Measurements from ENCODE around the gene RTP2. TPM values are rescaled to one million over a fixed set of nuclear protein-coding genes. Genes with fewer than 3 reads are reported as not detected.

RTP2 gene
- total and polyA plus RNA-seq, 2 of the 4 experiments (the other 2 are of a cell fraction): not detected

DNA sequence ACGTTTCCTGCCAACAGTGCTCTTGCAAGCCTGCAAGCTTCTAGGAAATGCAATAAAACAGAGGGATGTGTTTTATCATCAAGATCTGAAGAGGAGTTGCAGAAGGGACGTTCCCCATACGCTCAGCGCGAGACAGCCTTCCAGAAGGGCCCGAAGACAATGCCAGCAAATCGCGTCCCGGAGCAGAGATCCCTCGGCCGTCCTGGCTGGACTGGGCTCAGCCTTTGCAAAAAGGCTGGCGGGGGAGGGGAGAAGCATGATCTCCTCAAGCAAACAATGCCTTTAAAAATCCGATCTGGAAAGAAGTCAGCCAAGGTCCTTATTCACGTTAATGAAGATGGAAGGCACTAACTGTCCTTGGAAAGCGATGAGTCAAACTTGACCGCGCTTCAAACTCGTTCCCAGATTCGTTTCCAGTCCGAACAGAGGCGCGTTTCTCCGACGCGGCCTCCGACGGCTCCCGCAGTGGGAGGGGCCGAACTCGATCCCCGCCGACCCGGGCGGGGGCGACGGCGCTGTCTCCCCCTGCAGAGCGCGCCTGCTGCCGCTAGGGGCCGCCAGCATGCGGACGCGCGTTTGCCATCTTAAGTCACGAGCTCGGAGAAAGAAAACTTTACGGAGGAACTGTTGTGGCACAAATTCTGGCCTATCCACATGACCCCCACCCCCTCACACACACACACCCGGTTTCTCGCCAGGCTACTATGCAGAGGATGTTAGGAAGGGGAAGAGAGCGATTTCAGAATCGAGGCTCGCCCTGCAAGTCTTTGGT is 37.4 kb upstream of the RTP2 start:
- dilution Hi-C loops (cut with HindIII; ENCODE audit: low sequenced_read_pairs, unreplicated experiment) (loop anchor here (10.0 to 25.0 kb wide), 2 partner anchors 573 to 1215 kb away; no protein-coding TSS in a partner anchor), in situ Hi-C loops (cut with MboI; ENCODE audit: low sequenced_read_pairs) (loop anchor here (5.0 to 25.0 kb wide), 8 partner anchors 435 to 1415 kb away; no protein-coding TSS in a partner anchor), intact Hi-C loops (cut with micrococcal nuclease) (loop anchor here (1.0 to 5.0 kb wide), 8 partner anchors 313 to 1409 kb away; no protein-coding TSS in a partner anchor)
- peak overlapping the region; percentile 90 for H3K14ac ChIP-seq (replicated peaks; ENCODE audit: low read depth, low read length)
- H3K4ac ChIP-seq (ENCODE audit: low read depth, low read length): peak overlapping the region; percentile 93
- peak overlapping the region; percentile 78 for H2BK120ac ChIP-seq (ENCODE audit: low read depth, low read length)
- H2BK5ac ChIP-seq (ENCODE audit: low read depth, low read length, poor library complexity, severe bottlenecking): peak overlapping the region; percentile 86
- peak overlapping the region; percentile 84 for H3K56ac ChIP-seq (ENCODE audit: extremely low read depth, insufficient read depth, low read length)
- peak overlapping the region; percentile 99 for H3K4me2 ChIP-seq (ENCODE audit: low read depth, low read length)
- ATAC-seq (ENCODE audit: low read depth) (peak; percentile 43), DNase-seq (peak; percentile 89)
- peak overlapping the region; percentile 68 to 91 for H4K8ac ChIP-seq (ENCODE audit: low read depth in 2 of 2, low read length in 2 of 2)
- H4K20me1 ChIP-seq (ENCODE audit: insufficient read depth, low read length): peaks cover 61% of the 10 kb centered on the region
- no peaks in the 10 kb centered on the region for H3K27me3 ChIP-seq (ENCODE audit: control insufficient read depth, insufficient read depth, low read length)
- H3K9ac ChIP-seq (ENCODE audit: low read depth, low read length): peak overlapping the region; percentile 88
- peak overlapping the region; percentile 97 for H3K27ac ChIP-seq (ENCODE audit: insufficient read depth, low read length)
- peak overlapping the region; percentile 96 for H3K18ac ChIP-seq (ENCODE audit: low read depth, low read length)
- H3K4me3 ChIP-seq (ENCODE audit: insufficient read depth, low read depth, low read length): peak overlapping the region; percentile 46
- H3K4me1 ChIP-seq (ENCODE audit: control insufficient read depth, insufficient read depth, low read length): peaks cover 20% of the 10 kb centered on the region
- H3K79me1 ChIP-seq (ENCODE audit: low read depth in 1 of 2, low read length in 2 of 2): peaks cover 20 to 82% of the 10 kb centered on the region in 2 experiments
- no TSS peak for BruUV-seq (replicated peaks)
- H2AFZ ChIP-seq (replicated peaks; ENCODE audit: low read length, poor library complexity): peak overlapping the region; percentile 92
- H3K36me3 ChIP-seq (ENCODE audit: control insufficient read depth, insufficient read depth, low read length): no peaks in the 10 kb centered on the region
- H4K5ac ChIP-seq (ENCODE audit: low read depth, low read length): peak overlapping the region; percentile 88
- peaks cover 12% of the 10 kb centered on the region; the same call in 1 of the 2 replicates for H3K9me1 ChIP-seq (ENCODE audit: insufficient read depth, low read length)
- H2BK20ac ChIP-seq (ENCODE audit: low read depth, low read length): peak overlapping the region; percentile 76
- H4K91ac ChIP-seq (ENCODE audit: insufficient read depth, low read depth, low read length): peak overlapping the region; percentile 74
- ChIA-PET POLR2A (ENCODE audit: unreplicated experiment) (interaction anchor here (0.7 to 1.0 kb wide), 2 partner anchors 414 to 854 kb away, joined by 3 read pairs; partner anchors contain the start of gene LPP), CTCF (interaction anchor here (0.5 to 4.5 kb wide), 39 partner anchors 11 to 1493 kb away, joined by 3 to 96 read pairs (median 3); no protein-coding TSS in a partner anchor)
- H2AK9ac ChIP-seq (replicated peaks; ENCODE audit: low read depth, low read length, poor library complexity): peak overlapping the region; percentile 89
- WGBS, 2 experiments (ENCODE audit: extremely low coverage in 2 of 2, insufficient read length in 1 of 2): 1% methylated on average over 31 of the region's 53 CpGs; no CpG with 5 or more reads in 1 of the 2 experiments
- peak overlapping the region; percentile 96 for H3K23ac ChIP-seq (ENCODE audit: low read depth, low read length)
- H2AK5ac ChIP-seq (ENCODE audit: low read depth, low read length): peak overlapping the region; percentile 94
- H2BK15ac ChIP-seq (ENCODE audit: low read depth, low read length): peak overlapping the region; percentile 77; the same call in 2 of the 3 replicates
- no peaks in the 10 kb centered on the region for H3K9me3 ChIP-seq (ENCODE audit: control insufficient read depth, insufficient read depth, low read length)
- TF ChIP-seq, protein P1, sequence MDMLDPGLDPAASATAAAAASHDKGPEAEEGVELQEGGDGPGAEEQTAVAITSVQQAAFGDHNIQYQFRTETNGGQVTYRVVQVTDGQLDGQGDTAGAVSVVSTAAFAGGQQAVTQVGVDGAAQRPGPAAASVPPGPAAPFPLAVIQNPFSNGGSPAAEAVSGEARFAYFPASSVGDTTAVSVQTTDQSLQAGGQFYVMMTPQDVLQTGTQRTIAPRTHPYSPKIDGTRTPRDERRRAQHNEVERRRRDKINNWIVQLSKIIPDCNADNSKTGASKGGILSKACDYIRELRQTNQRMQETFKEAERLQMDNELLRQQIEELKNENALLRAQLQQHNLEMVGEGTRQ (IDR thresholded peaks at IDR 0.05; ENCODE audit: low read depth, low read length): peak; percentile 56
- peak; percentile 37 for TF ChIP-seq SMC3 (IDR thresholded peaks at IDR 0.05; ENCODE audit: low read depth, low read length)
- peak; percentile 84 for TF ChIP-seq MAZ (IDR thresholded peaks at IDR 0.05; ENCODE audit: borderline replicate concordance, low read depth, low read length)
- TF ChIP-seq CEBPB (IDR thresholded peaks at IDR 0.05; ENCODE audit: low read depth, low read length): no peak
- TF ChIP-seq POLR2A (IDR thresholded peaks at IDR 0.05; ENCODE audit: low read depth, low read length): 0 out of 2 replicates have a peak, but pooled peaks have one; percentile 25
- TF ChIP-seq, protein P2, sequence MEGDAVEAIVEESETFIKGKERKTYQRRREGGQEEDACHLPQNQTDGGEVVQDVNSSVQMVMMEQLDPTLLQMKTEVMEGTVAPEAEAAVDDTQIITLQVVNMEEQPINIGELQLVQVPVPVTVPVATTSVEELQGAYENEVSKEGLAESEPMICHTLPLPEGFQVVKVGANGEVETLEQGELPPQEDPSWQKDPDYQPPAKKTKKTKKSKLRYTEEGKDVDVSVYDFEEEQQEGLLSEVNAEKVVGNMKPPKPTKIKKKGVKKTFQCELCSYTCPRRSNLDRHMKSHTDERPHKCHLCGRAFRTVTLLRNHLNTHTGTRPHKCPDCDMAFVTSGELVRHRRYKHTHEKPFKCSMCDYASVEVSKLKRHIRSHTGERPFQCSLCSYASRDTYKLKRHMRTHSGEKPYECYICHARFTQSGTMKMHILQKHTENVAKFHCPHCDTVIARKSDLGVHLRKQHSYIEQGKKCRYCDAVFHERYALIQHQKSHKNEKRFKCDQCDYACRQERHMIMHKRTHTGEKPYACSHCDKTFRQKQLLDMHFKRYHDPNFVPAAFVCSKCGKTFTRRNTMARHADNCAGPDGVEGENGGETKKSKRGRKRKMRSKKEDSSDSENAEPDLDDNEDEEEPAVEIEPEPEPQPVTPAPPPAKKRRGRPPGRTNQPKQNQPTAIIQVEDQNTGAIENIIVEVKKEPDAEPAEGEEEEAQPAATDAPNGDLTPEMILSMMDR (conservative IDR thresholded peaks at IDR 0.05; ENCODE audit: low read depth, low read length): peak; percentile 97
- no peak for TF ChIP-seq RFX5 (IDR thresholded peaks at IDR 0.05; ENCODE audit: low read depth, low read length)
- TF ChIP-seq, protein P3, sequence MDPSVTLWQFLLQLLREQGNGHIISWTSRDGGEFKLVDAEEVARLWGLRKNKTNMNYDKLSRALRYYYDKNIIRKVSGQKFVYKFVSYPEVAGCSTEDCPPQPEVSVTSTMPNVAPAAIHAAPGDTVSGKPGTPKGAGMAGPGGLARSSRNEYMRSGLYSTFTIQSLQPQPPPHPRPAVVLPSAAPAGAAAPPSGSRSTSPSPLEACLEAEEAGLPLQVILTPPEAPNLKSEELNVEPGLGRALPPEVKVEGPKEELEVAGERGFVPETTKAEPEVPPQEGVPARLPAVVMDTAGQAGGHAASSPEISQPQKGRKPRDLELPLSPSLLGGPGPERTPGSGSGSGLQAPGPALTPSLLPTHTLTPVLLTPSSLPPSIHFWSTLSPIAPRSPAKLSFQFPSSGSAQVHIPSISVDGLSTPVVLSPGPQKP (IDR thresholded peaks at IDR 0.05; ENCODE audit: borderline replicate concordance, low read depth, low read length): no peak
- 0 out of 2 replicates have a peak, but pooled peaks have one; percentile 1 for TF ChIP-seq FOS (IDR thresholded peaks at IDR 0.05; ENCODE audit: low read depth, low read length)
- no peak; the same call in 1 of the 2 replicates for TF ChIP-seq CHD1 (IDR thresholded peaks at IDR 0.05; ENCODE audit: low read depth, low read length)
- TF ChIP-seq MAFK (IDR thresholded peaks at IDR 0.05; ENCODE audit: low read depth, low read length): no peak
- no peak for TF ChIP-seq RCOR1 (IDR thresholded peaks at IDR 0.05; ENCODE audit: insufficient replicate concordance, low read length)
- no peak for TF ChIP-seq NFE2L2 (IDR thresholded peaks at IDR 0.05; ENCODE audit: low read depth, low read length)
